GM12878 (cell line): ENCODE measurements around the gene DLD. TPM values are rescaled to one million over a fixed set of nuclear protein-coding genes. Genes with fewer than 3 reads are reported as not detected.

Experiments used
- ATAC-seq: fragments of 200-7000 bp; cut with Tn5 transposase; 3 replicates; pipeline ENCODE4 v1.9.1; 2020; ENCODE audit warnings: mild to moderate bottlenecking, moderate library complexity
- BruUV-seq: library from RNA; stranded (reverse); fragments of 400-500 nt; replicated peaks from 2 replicates; lab custom pipeline; 2021; lab: Mats Ljungman, UMichigan
- CTCF ChIA-PET: fragments of 300-600 bp; sonication (Branson Sonifier 250); formaldehyde crosslinking; extraction: SDS; loops from one replicate; lab custom pipeline; 2021; ENCODE audit warnings: inconsistent platforms; lab: Yijun Ruan, JAX
- POLR2A ChIA-PET: fragments of 350-600 bp; formaldehyde crosslinking; extraction: SDS; loops from one replicate; lab custom pipeline; 2021; ENCODE audit warnings: inconsistent platforms; lab: Charles Lee
- RAD21 ChIA-PET: fragments of 300-600 bp; sonication (Branson Sonifier 250); formaldehyde crosslinking; loops from one replicate; lab custom pipeline; 2023; ENCODE audit warnings: antibody characterized with exemption; ENCODE audit not compliant: unreplicated experiment; lab: Charles Lee
- SMC1A ChIA-PET: fragments of 300-600 bp; sonication (Branson Sonifier 250); formaldehyde crosslinking; loops from one replicate; lab custom pipeline; 2023; ENCODE audit not compliant: unreplicated experiment, uncharacterized antibody; lab: Charles Lee
- DNase-seq: peaks from one replicate; pipeline ENCODE4 v3.0.0-alpha.2; 2011; ENCODE audit warnings: low read depth, low spot score
- FAIRE-seq: peaks from 3 replicates; lab custom pipeline; 2011; peaks lifted over from hg19 to GRCh38; lab: Jason Lieb, UNC
- H2AFZ ChIP-seq: 2 replicates; pipeline ENCODE4 v1.6.0; 2011; ENCODE audit warnings: low read depth, low read length, control low read depth; ENCODE audit not compliant: control insufficient read depth
- H3K27ac ChIP-seq: 2 replicates; pipeline ENCODE4 v1.5.1; 2011; ENCODE audit warnings: control low read depth; ENCODE audit not compliant: control insufficient read depth, insufficient read depth
- H3K27me3 ChIP-seq, 2 experiments: replicated peaks in 1 of 2; 2 replicates each; pipeline versions ENCODE4 v1.6.0 to v1.6.1; 2011; ENCODE audit warnings: low read length in 1 of 2; ENCODE audit not compliant: control insufficient read depth in 2 of 2, insufficient read depth in 2 of 2
- H3K36me3 ChIP-seq, 2 experiments: 2 replicates each; pipeline ENCODE4 v1.5.1; 2011; ENCODE audit warnings: low read length in 1 of 2; ENCODE audit not compliant: control insufficient read depth in 2 of 2, insufficient read depth in 2 of 2
- H3K4me1 ChIP-seq: 2 replicates; pipeline ENCODE4 v1.6.1; 2011; ENCODE audit warnings: mild to moderate bottlenecking, low read length, moderate library complexity, mixed read lengths; ENCODE audit not compliant: control insufficient read depth, insufficient read depth
- H3K4me2 ChIP-seq: 2 replicates; pipeline ENCODE4 v1.6.0; 2011; ENCODE audit warnings: control low read depth; ENCODE audit not compliant: control insufficient read depth, insufficient read depth
- H3K4me3 ChIP-seq: fragments of 200-600 bp; sonication (generic); 2 replicates; pipeline ENCODE4 v1.5.1; 2016
- H3K79me2 ChIP-seq: 2 replicates; pipeline ENCODE4 v1.6.0; 2011; ENCODE audit warnings: low read length; ENCODE audit not compliant: control insufficient read depth, insufficient read depth
- H3K9ac ChIP-seq: 2 replicates; pipeline ENCODE4 v1.8.0; 2011; ENCODE audit warnings: low read length, control low read depth, mixed read lengths; ENCODE audit not compliant: control insufficient read depth, insufficient read depth
- H3K9me3 ChIP-seq: replicated peaks from 3 replicates; pipeline ENCODE4 v1.5.1; 2011; ENCODE audit warnings: mild to moderate bottlenecking, low read length; ENCODE audit not compliant: control insufficient read depth, insufficient read depth
- H4K20me1 ChIP-seq: 2 replicates; pipeline ENCODE4 v1.6.0; 2011; ENCODE audit not compliant: control insufficient read depth, insufficient read depth
- CBX3 ChIP-seq: fragments of 200-600 bp; sonication (generic); IDR thresholded peaks from 2 replicates; pipeline ENCODE4 v1.6.1; 2016; ENCODE audit warnings: low read depth, borderline replicate concordance
- HDAC2 ChIP-seq: fragments of 200-600 bp; sonication (generic); IDR thresholded peaks from 2 replicates; pipeline ENCODE4 v1.6.1; 2017
- JUNB ChIP-seq: IDR thresholded peaks from 2 replicates; pipeline ENCODE4 v1.6.1; 2016; ENCODE audit warnings: antibody characterized with exemption, mild to moderate bottlenecking
- MYB ChIP-seq: fragments of 150-350 bp; IDR thresholded peaks from 2 replicates; pipeline ENCODE4 v1.6.1; 2014; ENCODE audit warnings: mild to moderate bottlenecking, low read depth, low read length, borderline replicate concordance
- NFIC ChIP-seq: IDR thresholded peaks from 2 replicates; pipeline ENCODE4 v1.6.1; 2012; ENCODE audit warnings: low read depth, mild to moderate bottlenecking, inconsistent platforms, low read length, moderate library complexity
- RBBP5 ChIP-seq: fragments of 200-600 bp; sonication (generic); conservative IDR thresholded peaks from 2 replicates; pipeline ENCODE4 v1.6.1; 2016
- SREBF2 ChIP-seq: IDR thresholded peaks from 2 replicates; pipeline ENCODE4 v1.6.1; 2012; ENCODE audit warnings: mild to moderate bottlenecking, low read length
- WGBS: methylation state at CpG from one replicate; pipeline ENCODE4 v1.1.6; 2016; ENCODE audit warnings: low lambda C conversion rate; ENCODE audit not compliant: insufficient replicate concordance, insufficient coverage; ENCODE audit errors: missing lambda C conversion rate; 5-methylcytosine and 5-hydroxymethylcytosine counted together
- in situ Hi-C: fragments of 300-500 bp; cut with MboI; formaldehyde crosslinking; loops from 9 replicates; pipeline ENCODE4 v1.14.3; 2018; ENCODE audit warnings: mixed read lengths
- intact Hi-C: fragments of 100-400 bp; cut with micrococcal nuclease; formaldehyde crosslinking; loops from one replicate; pipeline ENCODE4 v1.14.2; 2022; ENCODE audit not compliant: unreplicated experiment
- polyA plus RNA-seq, 11 experiments: library from polyadenylated mRNA; depleted of rRNA in 4 of 11; unstranded in 6 of 11; stranded (reverse) in 5 of 11; fragments of >200 nt; fragmentation: Nextera tagmentation in 4 of 11; fragmentation: Illumina TruSeq in 1 of 11; extraction: Ambion mirVana in 4 of 11; extraction: Trizol in 1 of 11; gene quantifications; 1 replicate in 1 of 11; 2 replicates in 10 of 11; pipeline versions ENCODE4 v1.2.1 to v1.2.3, GENCODE V29; 2011 to 2016; ENCODE audit warnings: inconsistent platforms in 2 of 11, missing spikeins in 2 of 11, low read depth in 1 of 11
- total RNA-seq, 4 experiments: library from RNA; depleted of rRNA in 3 of 4; stranded (reverse); fragments of >200 nt in 3 of 4; fragmentation: Illumina TruSeq in 1 of 4; extraction: Trizol in 1 of 4; gene quantifications; 2 replicates each; pipeline versions ENCODE4 v1.2.1 to v1.2.3, GENCODE V29; 2013 to 2021
- TF ChIP-seq, protein P1 (sequence below): fragments of 450-650 bp; IDR thresholded peaks from 2 replicates; pipeline ENCODE4 v1.6.1; 2014; ENCODE audit warnings: mild to moderate bottlenecking
- TF ChIP-seq, protein P2 (sequence below): IDR thresholded peaks from 2 replicates; pipeline ENCODE4 v1.6.1; 2012; ENCODE audit warnings: mild to moderate bottlenecking, low read depth, low read length
- TF ChIP-seq, protein P3 (sequence below): IDR thresholded peaks from 2 replicates; pipeline ENCODE4 v1.6.1; 2012; ENCODE audit warnings: improper control_type of control experiment, low read depth, low read length; ENCODE audit not compliant: insufficient replicate concordance

DLD gene
- total and polyA plus RNA-seq, 10 of the 15 experiments (the other 5 are each of a cell fraction or from before 2014, with no cell fraction given), result 62.7 to 314 (median 161) TPM

DNA sequence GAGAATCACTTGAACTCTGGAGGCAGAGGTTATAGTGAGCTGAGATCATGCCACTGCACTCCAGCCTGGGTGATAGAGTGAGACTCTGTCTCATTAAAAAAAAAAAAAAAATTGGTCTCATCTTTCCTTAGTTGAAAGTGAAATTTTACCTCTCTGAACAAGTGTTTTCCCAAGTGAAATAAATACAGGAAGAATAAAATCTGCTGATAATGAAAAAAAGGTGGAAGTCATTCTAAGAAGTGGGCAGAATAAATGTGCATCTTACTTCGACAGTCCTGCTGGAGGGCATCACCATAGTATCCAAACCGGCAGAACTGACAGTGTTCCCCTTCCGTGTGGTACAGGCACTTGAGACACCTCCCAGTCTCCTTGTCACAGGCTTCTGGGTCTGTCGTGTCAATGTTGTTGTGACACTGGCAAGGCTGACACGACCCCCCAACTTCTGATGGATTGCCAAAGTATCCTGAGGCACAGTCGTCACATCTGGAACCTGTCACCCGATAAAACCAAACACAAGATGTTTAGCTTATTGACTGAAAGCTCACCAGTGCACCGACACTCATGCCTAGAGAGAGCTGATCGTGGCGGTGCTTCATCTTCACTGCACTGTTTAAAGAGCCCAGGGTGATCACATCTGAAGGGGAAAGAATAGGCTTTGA is 62.4 kb downstream of the DLD start:
- in situ Hi-C loops, result no loop called here
- DNase-seq, result no peak
- Histone ChIP-seq H3K27ac (no peak overlapping the region), H3K4me1 (no peaks in the 10 kb centered on the region), H3K36me3 (no peaks in the 10 kb centered on the region), H2AFZ (no peak overlapping the region), H3K9ac (no peak overlapping the region), H3K4me2 (no peak overlapping the region), H3K27me3 (no peaks in the 10 kb centered on the region), H3K79me2 (no peaks in the 10 kb centered on the region), H3K4me3 (no peak overlapping the region), H3K9me3 (no peaks in the 10 kb centered on the region), H4K20me1 (no peaks in the 10 kb centered on the region)
- no TSS peak for BruUV-seq
- ChIA-PET SMC1A (no interaction called here), POLR2A (no interaction called here), CTCF (interaction anchor here (0.6 to 1.3 kb wide), 2 partner anchors 12 to 191 kb away, joined by 4 read pairs; no protein-coding TSS in a partner anchor), RAD21 (no interaction called here)
- TF ChIP-seq, protein P1, sequence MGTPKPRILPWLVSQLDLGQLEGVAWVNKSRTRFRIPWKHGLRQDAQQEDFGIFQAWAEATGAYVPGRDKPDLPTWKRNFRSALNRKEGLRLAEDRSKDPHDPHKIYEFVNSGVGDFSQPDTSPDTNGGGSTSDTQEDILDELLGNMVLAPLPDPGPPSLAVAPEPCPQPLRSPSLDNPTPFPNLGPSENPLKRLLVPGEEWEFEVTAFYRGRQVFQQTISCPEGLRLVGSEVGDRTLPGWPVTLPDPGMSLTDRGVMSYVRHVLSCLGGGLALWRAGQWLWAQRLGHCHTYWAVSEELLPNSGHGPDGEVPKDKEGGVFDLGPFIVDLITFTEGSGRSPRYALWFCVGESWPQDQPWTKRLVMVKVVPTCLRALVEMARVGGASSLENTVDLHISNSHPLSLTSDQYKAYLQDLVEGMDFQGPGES, result no peak
- TF ChIP-seq JUNB (no peak), CBX3 (no peak), MYB (no peak), SREBF2 (no peak), RBBP5 (no peak), NFIC (no peak), HDAC2 (no peak)
- TF ChIP-seq, protein P2, sequence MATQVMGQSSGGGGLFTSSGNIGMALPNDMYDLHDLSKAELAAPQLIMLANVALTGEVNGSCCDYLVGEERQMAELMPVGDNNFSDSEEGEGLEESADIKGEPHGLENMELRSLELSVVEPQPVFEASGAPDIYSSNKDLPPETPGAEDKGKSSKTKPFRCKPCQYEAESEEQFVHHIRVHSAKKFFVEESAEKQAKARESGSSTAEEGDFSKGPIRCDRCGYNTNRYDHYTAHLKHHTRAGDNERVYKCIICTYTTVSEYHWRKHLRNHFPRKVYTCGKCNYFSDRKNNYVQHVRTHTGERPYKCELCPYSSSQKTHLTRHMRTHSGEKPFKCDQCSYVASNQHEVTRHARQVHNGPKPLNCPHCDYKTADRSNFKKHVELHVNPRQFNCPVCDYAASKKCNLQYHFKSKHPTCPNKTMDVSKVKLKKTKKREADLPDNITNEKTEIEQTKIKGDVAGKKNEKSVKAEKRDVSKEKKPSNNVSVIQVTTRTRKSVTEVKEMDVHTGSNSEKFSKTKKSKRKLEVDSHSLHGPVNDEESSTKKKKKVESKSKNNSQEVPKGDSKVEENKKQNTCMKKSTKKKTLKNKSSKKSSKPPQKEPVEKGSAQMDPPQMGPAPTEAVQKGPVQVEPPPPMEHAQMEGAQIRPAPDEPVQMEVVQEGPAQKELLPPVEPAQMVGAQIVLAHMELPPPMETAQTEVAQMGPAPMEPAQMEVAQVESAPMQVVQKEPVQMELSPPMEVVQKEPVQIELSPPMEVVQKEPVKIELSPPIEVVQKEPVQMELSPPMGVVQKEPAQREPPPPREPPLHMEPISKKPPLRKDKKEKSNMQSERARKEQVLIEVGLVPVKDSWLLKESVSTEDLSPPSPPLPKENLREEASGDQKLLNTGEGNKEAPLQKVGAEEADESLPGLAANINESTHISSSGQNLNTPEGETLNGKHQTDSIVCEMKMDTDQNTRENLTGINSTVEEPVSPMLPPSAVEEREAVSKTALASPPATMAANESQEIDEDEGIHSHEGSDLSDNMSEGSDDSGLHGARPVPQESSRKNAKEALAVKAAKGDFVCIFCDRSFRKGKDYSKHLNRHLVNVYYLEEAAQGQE, result no peak
- TF ChIP-seq, protein P3, sequence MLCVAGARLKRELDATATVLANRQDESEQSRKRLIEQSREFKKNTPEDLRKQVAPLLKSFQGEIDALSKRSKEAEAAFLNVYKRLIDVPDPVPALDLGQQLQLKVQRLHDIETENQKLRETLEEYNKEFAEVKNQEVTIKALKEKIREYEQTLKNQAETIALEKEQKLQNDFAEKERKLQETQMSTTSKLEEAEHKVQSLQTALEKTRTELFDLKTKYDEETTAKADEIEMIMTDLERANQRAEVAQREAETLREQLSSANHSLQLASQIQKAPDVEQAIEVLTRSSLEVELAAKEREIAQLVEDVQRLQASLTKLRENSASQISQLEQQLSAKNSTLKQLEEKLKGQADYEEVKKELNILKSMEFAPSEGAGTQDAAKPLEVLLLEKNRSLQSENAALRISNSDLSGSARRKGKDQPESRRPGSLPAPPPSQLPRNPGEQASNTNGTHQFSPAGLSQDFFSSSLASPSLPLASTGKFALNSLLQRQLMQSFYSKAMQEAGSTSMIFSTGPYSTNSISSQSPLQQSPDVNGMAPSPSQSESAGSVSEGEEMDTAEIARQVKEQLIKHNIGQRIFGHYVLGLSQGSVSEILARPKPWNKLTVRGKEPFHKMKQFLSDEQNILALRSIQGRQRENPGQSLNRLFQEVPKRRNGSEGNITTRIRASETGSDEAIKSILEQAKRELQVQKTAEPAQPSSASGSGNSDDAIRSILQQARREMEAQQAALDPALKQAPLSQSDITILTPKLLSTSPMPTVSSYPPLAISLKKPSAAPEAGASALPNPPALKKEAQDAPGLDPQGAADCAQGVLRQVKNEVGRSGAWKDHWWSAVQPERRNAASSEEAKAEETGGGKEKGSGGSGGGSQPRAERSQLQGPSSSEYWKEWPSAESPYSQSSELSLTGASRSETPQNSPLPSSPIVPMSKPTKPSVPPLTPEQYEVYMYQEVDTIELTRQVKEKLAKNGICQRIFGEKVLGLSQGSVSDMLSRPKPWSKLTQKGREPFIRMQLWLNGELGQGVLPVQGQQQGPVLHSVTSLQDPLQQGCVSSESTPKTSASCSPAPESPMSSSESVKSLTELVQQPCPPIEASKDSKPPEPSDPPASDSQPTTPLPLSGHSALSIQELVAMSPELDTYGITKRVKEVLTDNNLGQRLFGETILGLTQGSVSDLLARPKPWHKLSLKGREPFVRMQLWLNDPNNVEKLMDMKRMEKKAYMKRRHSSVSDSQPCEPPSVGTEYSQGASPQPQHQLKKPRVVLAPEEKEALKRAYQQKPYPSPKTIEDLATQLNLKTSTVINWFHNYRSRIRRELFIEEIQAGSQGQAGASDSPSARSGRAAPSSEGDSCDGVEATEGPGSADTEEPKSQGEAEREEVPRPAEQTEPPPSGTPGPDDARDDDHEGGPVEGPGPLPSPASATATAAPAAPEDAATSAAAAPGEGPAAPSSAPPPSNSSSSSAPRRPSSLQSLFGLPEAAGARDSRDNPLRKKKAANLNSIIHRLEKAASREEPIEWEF, result no peak
- FAIRE-seq, result no peak
- intact Hi-C loops, result no loop called here
- ATAC-seq, result no peak
- WGBS, result 49% methylated on average over 10 of the region's 10 CpGs
